ENCODE results near the gene IQCE.

IQCE gene

GRCh38 chr7:2637505-2638223 lies 78.9 kb downstream of the IQCE start:
- no peaks in the 10 kb centered on the region for H3K27me3 ChIP-seq (replicated peaks)
- no peak for TF ChIP-seq CTCF (IDR thresholded peaks at IDR 0.05; ENCODE audit: low read depth, low read length, missing control alignments)
- no peaks in the 10 kb centered on the region for H3K36me3 ChIP-seq (replicated peaks)
- no peak overlapping the region for H3K4me3 ChIP-seq (ENCODE audit: low read depth, low read length)
- in situ Hi-C loops (cut with HindIII; ENCODE audit: low pct_ligation_motif_present, low sequenced_read_pairs): no loop called here
- no peak overlapping the region for H3K27ac ChIP-seq
- no peak for DNase-seq

- H3K36me3 ChIP-seq (replicated peaks): no peaks in the 10 kb centered on the region
- in situ Hi-C loops (cut with HindIII; ENCODE audit: low pct_ligation_motif_present, low sequenced_read_pairs): no loop called here
- TF ChIP-seq CTCF (IDR thresholded peaks at IDR 0.05; ENCODE audit: low read depth, low read length, missing control alignments): no peak
- no peak overlapping the region for H3K4me3 ChIP-seq (ENCODE audit: low read depth, low read length)
- no peaks in the 10 kb centered on the region for H3K27me3 ChIP-seq (replicated peaks)
- peak; percentile 39 for DNase-seq
- H3K27ac ChIP-seq: peak overlapping the region; percentile 21
These were observed 79.6 kb downstream of the IQCE start for GRCh38 chr7:2638224-2638991.

- no peak for TF ChIP-seq CTCF (IDR thresholded peaks at IDR 0.05; ENCODE audit: low read depth, low read length, missing control alignments)
- no peak for DNase-seq
- H3K27me3 ChIP-seq (replicated peaks): no peaks in the 10 kb centered on the region
- no peak overlapping the region for H3K27ac ChIP-seq
- in situ Hi-C loops (cut with HindIII; ENCODE audit: low pct_ligation_motif_present, low sequenced_read_pairs): no loop called here
- no peak overlapping the region for H3K4me3 ChIP-seq (ENCODE audit: low read depth, low read length)
- no peaks in the 10 kb centered on the region for H3K36me3 ChIP-seq (replicated peaks)
These were observed 80.5 kb downstream of the IQCE start for GRCh38 chr7:2639181-2639681.

- Histone ChIP-seq H3K27ac (no peak overlapping the region), H3K36me3 (replicated peaks) (no peaks in the 10 kb centered on the region), H3K4me3 (ENCODE audit: low read depth, low read length) (no peak overlapping the region), H3K27me3 (replicated peaks) (no peaks in the 10 kb centered on the region)
- TF ChIP-seq CTCF (IDR thresholded peaks at IDR 0.05; ENCODE audit: low read depth, low read length, missing control alignments): no peak
- no peak for DNase-seq
- in situ Hi-C loops (cut with HindIII; ENCODE audit: low pct_ligation_motif_present, low sequenced_read_pairs): no loop called here
These were observed 81.1 kb downstream of the IQCE start for GRCh38 chr7:2639695-2640481.

- no peak for DNase-seq
- in situ Hi-C loops (cut with HindIII; ENCODE audit: low pct_ligation_motif_present, low sequenced_read_pairs): no loop called here
- Histone ChIP-seq H3K4me3 (ENCODE audit: low read depth, low read length) (no peak overlapping the region), H3K36me3 (replicated peaks) (no peaks in the 10 kb centered on the region), H3K27me3 (replicated peaks) (no peaks in the 10 kb centered on the region), H3K27ac (no peak overlapping the region)
- no peak for TF ChIP-seq CTCF (IDR thresholded peaks at IDR 0.05; ENCODE audit: low read depth, low read length, missing control alignments)
These were observed 81.7 kb downstream of the IQCE start for GRCh38 chr7:2640482-2640830.
